Fibroblast of lung (primary cell): Measurements from ENCODE around the gene SPRY2.

Experiments
- CTCF ChIP-seq, 2 donors: IDR thresholded peaks in 1 of 2; conservative IDR thresholded peaks in 1 of 2; 1 replicate in 1 of 2; 2 replicates in 1 of 2; pipeline ENCODE4 v1.5.1; 2011 to 2012; ENCODE audit warnings: low read length in 2 of 2, control low read depth in 1 of 2, inconsistent platforms in 1 of 2, low read depth in 1 of 2, mild to moderate bottlenecking in 1 of 2
- EZH2 ChIP-seq: IDR thresholded peaks from 2 replicates; pipeline ENCODE4 v1.5.1; 2012; ENCODE audit warnings: low read length, control low read depth, mild to moderate bottlenecking; ENCODE audit errors: missing control alignments

DNA sequence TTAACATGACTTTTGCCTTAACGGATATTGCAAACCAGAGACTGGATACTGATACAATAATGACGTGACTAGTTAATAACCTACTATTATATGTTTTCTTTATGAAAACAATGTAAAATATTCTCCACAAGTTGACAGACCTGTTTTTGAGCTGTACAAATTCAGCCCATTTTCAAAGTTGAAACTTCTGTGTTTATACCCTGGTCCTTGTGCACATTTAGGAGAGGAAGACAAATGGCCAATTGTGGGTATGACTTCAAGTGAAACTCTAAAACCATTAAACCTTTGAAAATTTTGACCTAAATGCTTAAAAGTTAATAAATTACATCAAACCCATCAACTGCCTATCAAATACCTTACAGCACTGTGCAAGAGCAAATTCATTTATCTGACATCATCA, 8.9 kb downstream of the SPRY2 start:
- TF ChIP-seq EZH2 (no peak), CTCF (conservative IDR thresholded peaks at IDR 0.05 in 1 of 2, IDR thresholded peaks at IDR 0.05 in 1 of 2; ENCODE audit: low read depth in 1 of 2, low read length in 2 of 2) (no peak)
